ENCODE data around the gene GALNS.

The GALNS gene

GRCh38 chr16:88813269-88814143 is 43.2 kb downstream of the GALNS start:
- no peak for DNase-seq

DNA sequence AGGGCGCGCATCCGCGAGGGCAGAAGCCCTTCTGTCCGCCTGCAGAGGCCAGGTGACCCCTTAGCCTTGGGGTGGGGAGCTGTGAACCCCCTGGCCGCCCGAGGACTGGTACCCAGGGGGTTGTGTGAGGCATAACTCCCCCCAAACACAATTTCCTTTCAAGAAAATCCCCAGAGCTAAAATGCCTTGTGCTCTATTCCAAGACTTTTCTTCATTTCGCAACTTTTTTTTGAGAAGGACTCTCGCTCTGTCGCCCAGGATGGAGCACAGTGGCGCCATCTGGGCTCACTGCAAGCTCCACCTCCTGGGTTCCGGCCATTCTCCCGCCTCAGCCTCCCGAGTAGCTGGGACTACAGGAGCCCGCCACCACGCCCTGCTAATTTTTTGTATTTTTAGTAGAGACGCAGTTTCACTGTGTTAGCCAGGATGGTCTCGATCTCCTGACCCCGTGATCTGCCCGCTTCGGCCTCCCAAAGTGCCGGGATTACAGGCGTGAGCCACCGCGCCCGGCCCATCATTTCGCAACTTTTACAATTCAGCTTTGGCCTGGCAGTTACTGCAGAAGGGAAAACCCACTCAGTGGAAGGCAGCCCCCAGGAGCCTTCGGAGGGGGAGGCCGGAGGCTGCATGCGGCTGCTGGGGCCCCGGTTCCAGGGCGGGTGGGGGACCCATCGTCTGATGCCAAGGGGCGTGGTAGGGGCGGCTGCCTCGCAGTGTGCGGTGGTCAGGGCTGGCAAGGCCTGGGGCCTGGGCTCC is 44.1 kb downstream of the GALNS start:
- DNase-seq = peak; percentile 74

DNA sequence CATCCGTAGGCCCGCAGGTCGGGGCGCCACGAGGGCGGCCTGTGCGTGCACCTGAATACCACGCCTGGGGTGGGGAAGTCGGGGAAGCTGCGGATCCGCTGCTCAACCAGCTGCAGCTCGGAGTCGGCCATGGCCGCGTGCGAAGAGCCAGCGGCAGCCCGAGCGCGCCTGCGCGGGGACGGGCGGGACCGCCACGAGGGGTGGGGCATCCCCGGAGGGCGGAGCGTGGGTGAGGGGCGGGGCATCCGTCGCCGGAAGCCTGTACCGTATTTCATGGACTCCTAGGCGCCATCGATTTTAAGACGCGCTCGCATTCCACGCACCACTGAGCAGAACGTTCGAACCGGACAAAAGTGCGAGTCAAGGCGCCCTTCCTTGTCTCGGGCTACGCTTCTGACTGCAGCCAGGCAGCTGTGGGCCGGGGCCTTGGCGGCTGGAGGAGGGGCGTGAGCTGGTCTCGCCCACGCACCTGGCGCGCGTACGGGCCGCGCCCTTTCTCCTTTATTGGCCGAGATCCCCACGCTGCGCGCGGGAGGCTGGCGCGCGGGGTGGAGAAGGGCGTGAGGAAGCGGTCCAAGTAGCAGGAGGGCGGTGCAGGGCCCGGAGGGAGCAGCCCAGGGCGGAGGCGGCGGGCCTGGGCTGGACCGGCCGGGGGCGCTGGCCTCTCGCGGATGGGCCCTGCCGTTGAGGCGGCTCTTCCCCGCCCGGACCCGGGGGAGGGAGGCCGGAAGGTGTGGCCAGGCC is 44.8 kb downstream of the GALNS start, which contains the start of gene APRT:
Gene APRT, minus strand, starts transcription at position 160 of the 744 bp plus-strand sequence. Its CDS starts 29 bp downstream, at position 131.
- peak; percentile 90 for DNase-seq

DNA sequence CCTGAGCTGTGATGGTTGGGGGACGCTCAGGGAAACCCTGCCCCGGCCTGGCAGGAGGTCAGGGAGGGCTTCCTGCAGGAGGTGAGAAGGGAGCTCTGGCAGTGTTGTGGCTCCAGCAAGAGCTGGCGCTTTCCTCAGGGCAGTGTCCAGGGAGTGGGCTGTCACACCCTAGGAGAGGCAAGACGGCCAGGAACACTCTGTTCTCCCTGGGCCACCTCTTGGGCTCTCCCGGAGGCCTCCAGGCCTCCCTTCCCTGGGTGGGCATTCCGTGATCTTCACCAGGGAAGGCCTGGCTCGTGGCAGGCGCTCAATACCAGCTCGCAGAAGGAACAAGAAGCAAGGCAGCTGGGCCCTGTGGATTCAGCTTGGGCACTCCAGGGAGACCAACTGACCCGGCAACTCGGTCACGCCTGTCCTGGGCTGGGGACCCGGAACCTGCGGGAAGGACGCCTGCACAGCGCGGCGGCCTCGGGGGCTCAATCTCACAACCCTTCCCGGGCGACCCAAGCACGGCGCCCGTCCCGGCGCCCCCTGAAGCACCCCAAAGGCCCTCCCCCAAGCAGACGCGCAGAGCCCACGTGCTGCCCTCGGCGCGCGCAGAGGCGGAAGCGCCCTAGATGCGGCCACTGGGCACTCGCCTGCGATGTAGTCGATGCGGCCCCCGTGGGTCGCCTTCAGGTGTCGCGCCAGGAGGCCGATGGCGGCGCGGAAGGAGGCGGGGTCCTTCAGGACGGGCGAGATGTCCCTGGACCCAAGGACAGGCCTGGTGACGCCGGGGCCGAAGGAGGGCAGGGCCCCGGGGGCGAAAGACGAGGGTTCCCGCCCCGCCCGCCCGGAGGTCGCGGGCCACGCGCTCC is 45.6 kb downstream of the GALNS start:
- DNase-seq = peak; percentile 74

DNA sequence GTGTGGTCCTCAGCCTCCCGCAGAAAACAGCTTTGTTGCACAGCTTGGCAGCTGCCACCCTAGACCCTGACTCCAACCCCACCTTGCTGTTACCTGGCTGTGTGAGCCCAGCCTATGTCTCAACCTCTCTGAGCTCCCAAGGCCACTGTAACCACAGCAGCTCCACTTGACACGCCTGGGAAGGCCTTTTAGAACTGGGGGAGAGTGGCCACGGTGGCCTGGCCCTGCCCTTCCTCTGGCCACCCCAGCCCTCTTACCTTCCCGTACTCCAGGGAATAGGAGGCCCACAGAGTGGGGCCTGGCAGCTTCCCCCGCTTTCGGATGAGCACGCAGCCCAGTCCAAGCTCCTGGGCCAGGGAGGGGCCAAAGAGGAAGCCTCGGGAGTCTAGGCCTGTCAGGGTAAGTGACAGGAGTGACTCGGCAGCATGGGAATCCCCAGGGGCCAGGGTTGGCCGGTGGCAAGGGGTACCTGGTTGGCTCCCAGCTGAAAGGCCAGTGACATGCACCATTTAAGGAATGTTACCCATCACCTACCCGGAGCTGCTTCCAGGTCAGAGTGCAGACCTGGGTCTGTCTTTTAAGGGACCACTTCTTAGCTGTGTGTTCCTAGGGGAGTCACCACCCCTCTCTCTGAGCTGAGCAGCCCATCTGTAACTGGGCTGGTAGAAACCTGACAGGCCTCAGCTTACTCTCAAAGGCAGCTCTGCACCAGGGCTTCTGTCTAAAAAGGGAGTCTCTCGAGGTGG is 46.4 kb downstream of the GALNS start:
- DNase-seq = peak; percentile 46

GRCh38 chr16:88809676-88810165 is 47.0 kb downstream of the GALNS start:
- no peak for DNase-seq

DNA sequence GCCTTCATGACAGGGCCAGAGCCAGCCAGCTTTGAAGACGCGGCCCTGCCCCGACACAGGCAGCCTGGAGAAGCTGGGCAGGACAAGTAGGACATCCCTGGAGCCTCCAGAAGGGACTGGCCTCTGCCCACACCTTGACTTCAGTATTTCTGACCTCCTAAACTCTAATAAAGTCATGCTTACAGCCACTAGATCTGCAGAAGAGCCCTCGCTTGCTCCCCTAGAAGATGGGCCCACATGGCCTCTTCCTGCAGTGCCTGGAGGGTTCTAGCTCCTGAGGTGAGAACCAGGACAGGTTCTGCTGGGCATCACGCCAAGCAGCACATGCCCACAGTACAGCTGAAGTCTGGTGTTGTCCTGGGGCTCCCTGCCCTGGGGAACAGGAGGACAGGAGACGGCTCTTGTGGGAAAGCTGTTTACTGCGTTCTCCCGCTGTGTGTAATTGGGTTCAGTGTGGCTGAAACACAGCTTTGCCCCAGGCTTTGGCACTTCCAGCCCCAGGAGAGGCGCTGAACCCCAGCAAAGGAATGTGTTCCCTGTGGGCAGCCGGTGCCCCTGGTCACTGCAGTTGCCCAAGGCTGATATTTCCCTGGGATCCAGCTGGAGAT is 47.6 kb downstream of the GALNS start:
- no peak for DNase-seq

- DNase-seq = no peak
Observed at GRCh38 chr16:88807626-88808453, 48.9 kb downstream of the GALNS start.

DNA sequence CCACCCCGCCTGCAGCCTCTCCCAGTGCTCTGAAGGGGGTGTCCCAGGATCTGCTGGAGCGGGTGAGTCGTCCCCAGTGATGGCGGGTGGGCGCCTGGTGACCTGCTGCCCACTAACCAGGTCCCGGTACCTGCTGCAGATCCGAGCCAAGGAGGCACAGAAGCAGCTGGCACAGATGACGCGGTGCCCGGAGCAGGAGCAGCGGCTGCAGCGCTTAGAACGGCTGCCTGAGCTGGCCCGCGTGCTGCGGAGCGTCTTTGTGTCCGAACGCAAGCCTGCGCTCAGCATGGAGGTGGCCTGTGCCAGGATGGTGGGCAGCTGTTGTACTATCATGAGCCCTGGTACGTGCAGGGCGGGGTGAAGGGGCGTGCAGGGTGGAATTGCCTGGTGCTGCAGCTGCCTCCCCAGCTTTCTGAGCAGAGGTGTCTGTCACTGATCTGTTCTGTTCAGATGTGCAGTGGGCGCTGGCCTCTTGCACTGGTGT is 49.6 kb downstream of the GALNS start:
- DNase-seq = no peak

- no peak for DNase-seq
Observed at GRCh38 chr16:88806491-88807111, 50.1 kb downstream of the GALNS start.

DNA sequence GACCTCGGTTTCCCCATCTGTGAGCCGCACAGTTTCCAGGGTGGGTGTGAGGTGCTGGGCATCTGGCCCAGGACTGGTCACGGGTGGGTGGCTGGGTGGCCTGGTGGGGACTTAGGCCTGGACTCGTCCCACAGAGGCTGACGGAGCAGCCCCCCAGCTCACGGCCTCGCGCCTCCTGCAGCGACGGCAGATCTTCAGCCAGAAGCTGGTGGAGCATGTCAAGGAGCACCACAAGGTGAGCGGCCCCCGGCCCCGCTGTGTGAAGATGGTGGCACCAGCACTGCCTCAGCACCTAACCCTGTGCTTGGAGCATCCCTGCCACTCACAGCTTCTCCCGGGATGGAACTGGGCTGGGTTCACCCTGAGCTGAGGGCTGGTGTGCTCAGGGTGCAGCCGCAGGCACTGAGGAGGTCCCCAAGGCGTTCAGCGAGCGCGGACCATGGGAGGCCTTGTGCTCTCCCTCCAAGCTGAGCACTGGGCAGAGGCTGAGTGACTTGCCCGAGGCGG is 50.8 kb downstream of the GALNS start:
- DNase-seq = no peak

- no peak for DNase-seq
Observed at GRCh38 chr16:88805340-88805715, 51.4 kb downstream of the GALNS start.

- DNase-seq = no peak
Observed at GRCh38 chr16:88804552-88805339, 52.0 kb downstream of the GALNS start.

DNA sequence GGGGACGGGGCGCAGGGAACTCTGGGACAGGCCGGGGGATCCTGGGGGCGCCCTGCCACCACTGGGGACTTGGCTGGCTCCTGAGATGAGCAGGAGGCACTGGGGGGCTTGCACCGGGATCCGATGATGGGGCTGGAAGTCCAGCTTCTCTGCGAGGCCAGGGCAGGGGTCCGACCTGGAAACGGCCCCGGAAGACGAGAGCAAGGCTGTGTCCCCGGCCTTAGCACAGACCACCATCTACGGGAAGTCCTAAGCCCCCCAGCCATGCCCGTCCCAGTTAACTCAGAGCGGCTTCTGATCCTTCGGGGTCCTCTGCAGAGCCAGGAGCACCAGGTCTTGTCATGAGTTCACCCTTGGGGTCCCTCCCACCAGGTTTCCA is 52.6 kb downstream of the GALNS start:
- DNase-seq = no peak

DNA sequence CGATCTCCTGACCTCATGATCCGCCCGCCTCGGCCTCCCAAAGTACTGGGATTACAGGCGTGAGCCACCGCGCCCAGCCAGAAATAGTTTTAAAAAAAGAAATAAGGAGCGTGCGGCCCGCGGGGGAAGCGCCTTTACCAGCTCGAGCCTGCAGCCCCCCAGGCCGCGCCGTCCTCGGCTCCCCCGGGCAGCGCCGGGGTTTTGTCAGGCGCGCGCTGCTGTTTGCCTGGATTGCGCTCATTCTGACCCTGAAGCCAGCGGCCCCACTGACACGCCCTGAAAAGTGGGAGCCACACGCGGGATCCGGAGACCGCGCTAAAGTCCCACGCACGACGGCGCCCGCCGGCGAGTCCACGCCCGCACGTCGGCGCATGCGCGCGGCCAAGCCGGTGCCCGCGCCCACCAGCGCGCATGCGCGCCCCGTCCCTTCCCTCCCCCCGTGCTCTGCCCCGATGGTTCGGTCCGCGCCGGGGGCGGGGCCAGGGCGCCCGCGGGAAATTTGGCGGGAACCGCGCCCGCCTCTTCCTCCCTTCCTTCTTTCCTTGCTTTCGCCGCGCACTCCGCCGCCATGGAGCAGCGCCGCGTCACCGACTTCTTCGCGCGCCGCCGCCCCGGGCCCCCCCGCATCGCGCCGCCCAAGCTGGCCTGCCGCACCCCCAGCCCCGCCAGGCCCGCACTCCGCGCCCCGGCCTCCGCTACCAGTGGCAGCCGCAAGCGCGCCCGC is 53.3 kb downstream of the GALNS start, which contains the start of gene CDT1:
Gene CDT1, plus strand, starts transcription at position 526 of the 724 bp plus-strand sequence. Its CDS starts 43 bp downstream, at position 569.
- DNase-seq = peak; percentile 74

- no peak for DNase-seq
Observed at GRCh38 chr16:88800277-88800592, 56.5 kb downstream of the GALNS start.

GRCh38 chr16:88799569-88800276 is 57.0 kb downstream of the GALNS start:
- DNase-seq = peak; percentile 95
